Erythroblast (primary cell): ENCODE measurements around the gene TWIST2.

Source experiments
- DNase-seq, 2 experiments: peaks; one replicate each; lab custom pipeline; 2025; lab: John Stamatoyannopoulos, UW
- GATA1 ChIP-seq: IDR thresholded peaks from 2 replicates; pipeline ENCODE4 v1.6.1; 2011; ENCODE audit warnings: low read depth, mild to moderate bottlenecking, control low read depth, low read length, moderate library complexity
- POLR2A ChIP-seq: IDR thresholded peaks from 2 replicates; pipeline ENCODE4 v1.6.1; 2011; ENCODE audit warnings: mild to moderate bottlenecking, low read length

Gene TWIST2

DNA sequence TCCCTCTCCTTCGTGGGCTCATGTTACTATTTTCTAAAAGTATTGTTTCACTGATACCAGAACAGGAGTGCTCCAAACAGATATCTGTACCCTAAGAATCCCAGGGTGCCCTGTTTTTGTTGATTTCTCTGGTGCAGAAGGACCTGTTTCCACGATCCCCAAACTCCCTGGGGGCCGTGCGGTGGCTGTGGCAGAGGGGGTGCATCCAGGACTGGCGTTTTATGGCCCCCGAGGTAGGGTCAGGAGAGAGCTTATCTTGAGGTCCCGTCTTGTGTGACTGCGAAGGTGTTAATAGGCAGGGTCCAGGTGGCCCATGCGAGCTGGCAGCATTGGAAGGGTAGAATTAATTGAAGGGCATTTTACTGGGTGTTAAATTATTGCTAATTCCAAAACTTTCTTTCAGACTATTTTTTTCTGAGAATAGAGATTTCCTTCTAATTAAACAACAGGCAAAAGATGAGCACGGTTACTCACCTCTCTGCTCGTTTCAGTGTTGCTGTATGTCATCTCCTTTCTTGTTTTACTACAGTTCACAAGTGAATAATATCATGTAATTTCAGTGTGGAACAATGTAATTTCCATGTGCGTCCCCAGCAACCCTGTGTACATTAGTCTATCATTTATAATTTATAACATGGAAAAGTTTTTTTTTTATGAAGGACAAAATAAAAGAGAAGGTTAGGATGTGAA, 8.2 kb downstream of the TWIST2 start:
- DNase-seq = no peak
- no peak for TF ChIP-seq POLR2A
- TF ChIP-seq GATA1 = no peak

DNA sequence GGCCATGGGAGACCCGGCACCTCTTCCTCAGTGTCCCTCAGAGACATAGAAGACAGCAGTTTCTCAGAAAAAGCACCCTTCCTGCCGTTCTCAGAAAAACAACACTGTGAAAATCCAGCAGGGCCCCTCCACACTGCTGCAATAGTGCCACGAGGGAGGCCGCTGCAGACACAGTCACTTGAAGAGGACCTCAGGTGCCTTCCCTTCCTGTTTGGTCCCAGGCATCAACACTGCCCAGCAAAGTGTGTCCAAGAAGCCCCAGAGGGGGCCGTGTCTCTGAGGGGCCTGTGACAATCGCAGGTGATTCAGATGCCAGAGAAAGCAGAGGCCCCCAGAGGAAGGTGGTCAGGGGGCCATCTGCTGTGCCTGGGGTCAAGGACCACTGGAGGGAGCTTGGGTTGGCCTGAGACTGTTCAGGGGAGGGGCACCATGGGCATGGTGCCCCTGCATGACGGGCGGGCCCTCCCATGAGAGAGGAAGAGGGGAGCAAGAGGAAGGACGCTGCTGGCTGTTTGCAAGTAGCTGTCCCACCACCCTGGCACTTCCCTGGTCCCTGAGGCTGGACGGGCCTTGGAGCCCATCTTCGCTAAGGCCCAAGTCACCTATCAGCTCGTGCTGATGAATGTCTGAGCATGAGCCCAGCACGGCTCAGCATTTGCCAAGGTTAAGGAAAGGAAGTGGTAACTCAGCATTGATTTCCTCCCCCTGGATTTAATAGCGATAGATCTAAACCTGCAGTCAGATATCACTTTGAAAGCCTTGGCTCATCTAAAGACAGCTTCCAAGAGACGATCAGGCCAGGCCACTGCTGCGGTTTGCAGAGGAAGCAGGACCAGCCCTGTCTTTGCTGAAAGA, 9.1 kb downstream of the TWIST2 start:
- no peak for TF ChIP-seq POLR2A
- no peak for TF ChIP-seq GATA1
- no peak for DNase-seq

DNA sequence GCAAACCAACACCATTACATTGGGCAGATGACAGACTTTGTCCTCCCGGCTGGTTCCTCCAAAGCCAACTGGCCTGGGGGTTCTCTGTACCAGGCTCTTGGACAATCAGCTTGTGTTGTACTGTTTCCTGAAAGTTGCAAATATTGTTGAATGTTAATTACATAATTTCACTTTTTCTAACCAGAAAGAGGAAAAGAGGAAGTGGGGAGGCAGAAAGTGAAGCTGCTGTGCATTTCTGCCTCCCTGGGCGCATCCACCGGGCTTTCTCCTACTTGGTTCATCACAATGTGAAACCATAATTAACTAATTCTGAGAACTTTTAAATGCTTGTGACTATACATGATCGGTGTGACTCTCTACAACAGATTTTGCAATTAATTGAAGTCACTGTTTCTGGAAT, 10.1 kb downstream of the TWIST2 start:
- TF ChIP-seq GATA1 (no peak), POLR2A (no peak)
- no peak for DNase-seq

DNA sequence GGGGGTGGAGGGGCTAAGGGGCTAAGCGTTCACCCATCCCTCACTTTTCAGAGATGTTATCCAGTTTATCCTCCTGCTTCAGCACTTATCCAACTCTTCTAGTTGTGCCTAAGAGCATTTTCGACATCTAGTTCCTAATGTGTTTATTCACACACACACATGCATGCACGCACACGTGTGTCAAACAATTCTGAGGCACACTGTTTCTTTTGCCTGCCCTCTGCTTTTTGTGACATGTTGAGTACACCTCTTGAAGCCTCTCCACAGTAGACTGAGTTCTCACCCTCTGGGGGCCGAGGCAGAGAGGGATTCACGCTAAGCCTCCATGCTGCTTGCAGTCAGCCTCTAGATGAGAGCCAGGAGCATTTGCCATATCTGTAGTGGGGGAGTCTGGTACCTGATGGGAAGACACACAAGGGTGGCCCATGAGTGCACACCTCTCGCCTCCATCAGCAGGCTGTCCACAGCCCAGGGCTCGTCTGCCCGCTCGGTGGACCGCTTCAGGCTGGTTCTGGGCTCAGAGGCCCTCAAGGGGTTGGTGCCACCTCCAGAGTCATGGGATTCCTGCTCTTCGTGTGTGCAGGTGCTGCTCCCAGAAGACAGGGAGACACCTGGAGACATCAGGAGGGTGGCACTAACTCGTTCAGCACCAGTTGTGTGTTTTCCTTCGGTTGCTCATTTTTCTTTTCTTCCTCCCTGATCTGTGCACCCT, 11.9 kb downstream of the TWIST2 start:
- TF ChIP-seq GATA1 (no peak), POLR2A (no peak)
- DNase-seq = no peak

DNA sequence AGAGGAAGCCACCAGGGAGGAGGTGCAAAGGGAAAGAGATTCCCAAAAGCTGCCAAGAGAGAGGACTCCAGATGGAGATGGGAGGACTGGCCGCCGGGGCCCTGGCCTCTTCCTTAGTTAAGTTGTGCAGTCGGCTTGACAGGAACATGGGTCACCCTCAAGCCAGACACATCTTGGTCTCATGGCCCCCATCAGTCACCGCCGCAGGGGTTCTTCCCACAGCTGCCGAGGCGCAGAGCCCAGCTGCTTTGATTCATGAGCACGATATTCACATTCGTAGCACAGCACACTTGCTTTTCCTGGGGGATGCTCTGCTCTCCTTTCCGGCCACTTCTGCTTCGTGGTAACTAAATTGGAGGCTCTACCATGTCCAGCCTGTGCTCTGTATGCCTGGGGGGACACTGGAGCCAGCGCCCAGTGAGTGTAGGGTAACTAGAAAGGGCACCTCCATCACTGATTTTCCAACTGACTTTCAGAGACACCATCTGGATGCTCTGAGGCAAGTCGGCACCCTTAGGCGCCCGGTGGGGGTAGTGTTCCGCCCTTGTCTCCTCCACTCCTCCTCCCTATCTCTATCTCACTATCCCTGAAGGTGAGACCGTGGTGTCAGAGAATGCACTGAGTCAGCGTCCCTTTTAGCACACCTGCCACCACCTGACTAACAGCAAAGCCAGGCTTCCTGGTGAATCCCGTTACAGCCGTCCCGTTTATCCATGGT, 13.3 kb downstream of the TWIST2 start:
- TF ChIP-seq GATA1 = no peak
- no peak for TF ChIP-seq POLR2A
- no peak for DNase-seq

- TF ChIP-seq POLR2A (no peak), GATA1 (no peak)
- DNase-seq = no peak
These were observed 14.0 kb downstream of the TWIST2 start for GRCh38 chr2:238861766-238862315.

DNA sequence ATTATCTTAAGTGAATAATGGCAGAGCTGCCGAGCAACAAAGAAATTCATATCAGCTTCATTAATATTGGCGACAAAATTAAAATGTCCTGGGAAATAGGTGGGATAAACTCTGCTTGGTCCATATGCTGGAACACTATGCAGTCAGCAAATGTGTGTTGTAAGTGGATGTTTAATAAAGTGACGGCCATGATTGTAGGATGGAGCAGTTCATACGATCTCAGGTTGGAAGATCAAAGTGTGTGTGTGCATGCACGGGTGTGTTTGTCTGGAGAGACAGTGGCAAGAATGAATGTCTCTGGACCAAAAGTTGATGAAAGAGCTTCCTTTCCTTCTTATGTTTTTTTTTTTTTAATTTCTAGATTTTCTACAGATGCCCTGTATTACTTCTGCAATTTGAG, 14.8 kb downstream of the TWIST2 start:
- no peak for DNase-seq
- TF ChIP-seq POLR2A (no peak), GATA1 (no peak)

DNA sequence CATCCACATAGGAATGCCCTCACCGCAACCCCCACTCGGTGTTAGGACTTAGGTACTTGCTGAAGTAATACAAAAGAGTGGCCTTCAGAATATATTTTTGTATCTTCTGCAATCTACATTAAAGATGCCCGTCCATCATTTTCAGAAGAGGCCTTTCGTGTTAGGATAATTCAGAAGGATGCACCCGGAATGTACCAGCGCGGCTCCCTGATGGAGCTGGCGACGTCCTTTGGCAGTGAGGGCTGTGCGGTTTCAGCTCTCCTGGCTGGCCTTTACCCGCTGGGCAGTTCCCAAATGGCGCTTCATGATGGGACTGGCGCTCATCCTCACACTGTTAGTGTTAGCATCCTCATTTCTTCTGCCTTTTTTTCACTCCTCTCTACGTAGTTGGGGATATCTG, 15.3 kb downstream of the TWIST2 start:
- no peak for DNase-seq
- TF ChIP-seq GATA1 (no peak), POLR2A (no peak)

- no peak for DNase-seq
- TF ChIP-seq POLR2A (no peak), GATA1 (no peak)
These were observed 15.9 kb downstream of the TWIST2 start for GRCh38 chr2:238863749-238864206.

- TF ChIP-seq GATA1 = no peak
- TF ChIP-seq POLR2A = no peak
- DNase-seq = no peak
These were observed 16.5 kb downstream of the TWIST2 start for GRCh38 chr2:238864207-238865014.

DNA sequence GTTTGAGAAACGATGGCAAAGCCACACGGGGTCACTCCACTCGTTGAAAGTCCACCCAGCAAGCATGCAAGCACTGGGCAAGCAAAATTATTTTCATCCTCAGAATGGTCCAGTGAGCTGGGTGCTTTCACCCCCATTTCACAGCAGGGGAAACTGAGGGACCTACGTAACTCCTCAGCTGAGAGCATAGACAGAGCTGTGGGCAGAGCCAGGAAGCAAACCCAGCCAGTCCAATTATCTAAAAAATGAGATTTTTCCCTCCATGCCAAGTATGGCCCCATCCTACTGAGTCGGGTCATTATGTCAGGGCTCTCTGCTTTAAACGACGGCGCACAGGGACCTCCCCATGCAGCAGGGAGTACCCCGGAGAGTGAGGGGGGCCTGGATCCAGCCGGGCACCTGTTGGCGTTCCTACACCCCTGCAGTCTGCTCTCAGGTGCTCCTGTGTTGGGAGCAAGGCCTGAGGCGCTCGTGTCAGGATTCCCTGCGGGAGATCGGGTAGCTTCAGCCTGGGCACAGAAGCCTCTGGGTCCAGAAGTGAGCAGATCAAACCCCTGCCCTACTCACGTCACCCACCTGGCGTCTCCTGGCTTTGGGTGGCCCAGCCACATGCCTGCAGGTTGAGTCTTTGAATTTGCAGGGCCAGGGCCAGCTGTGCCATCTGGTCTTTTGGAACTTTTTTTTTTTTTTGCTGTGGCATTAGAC, 17.3 kb downstream of the TWIST2 start:
- TF ChIP-seq POLR2A = no peak
- no peak for DNase-seq

DNA sequence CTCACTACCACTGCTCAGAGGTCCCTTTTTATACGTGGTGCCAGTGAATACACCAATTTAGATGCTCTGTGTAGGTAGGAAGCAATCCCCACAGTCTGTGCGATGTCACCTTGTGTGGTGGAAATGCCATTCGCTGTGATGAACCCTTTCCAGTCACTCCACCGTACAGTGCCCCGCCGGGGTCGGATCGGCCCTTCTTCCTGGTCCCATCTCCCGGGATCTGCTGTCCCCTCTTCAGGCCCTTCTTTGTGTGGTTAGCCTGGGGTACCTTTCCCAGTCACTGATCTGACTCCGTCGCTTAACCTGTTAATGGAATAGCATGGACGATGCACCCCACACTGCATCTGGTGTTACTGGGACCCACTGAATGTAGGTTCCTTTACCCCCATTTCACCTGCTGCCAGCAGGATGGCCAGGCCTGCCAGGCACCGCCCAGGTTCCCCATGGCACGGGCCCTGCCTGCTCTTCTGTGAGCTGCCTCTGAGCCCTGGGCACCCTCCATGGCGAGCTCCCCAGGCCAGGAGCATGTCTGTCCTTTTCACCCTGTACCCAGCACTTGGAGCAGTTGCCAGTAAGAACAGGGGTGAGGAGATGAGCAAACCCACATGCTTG, 18.0 kb downstream of the TWIST2 start:
- TF ChIP-seq GATA1 (no peak), POLR2A (no peak)

More for the DNA sequence above, 18.0 kb downstream of the TWIST2 start:
- DNase-seq = no peak
